Fibroblast of pulmonary artery (primary cell): Measurements from ENCODE around the gene HEXB.

Experiments
- DNase-seq: peaks from one replicate; pipeline ENCODE4 v3.0.0-alpha.2; 2010; ENCODE audit warnings: low read depth
- H3K4me3 ChIP-seq: replicated peaks from 2 replicates; pipeline ENCODE4 v1.5.1; 2011; ENCODE audit warnings: low read depth, mild to moderate bottlenecking, control low read depth, low read length, moderate library complexity
- TF ChIP-seq, protein P1 (sequence below): IDR thresholded peaks from 2 replicates; pipeline ENCODE4 v1.5.1; 2011; ENCODE audit warnings: mild to moderate bottlenecking, control low read depth, low read length, inconsistent platforms; ENCODE audit errors: missing control alignments

Gene HEXB

DNA sequence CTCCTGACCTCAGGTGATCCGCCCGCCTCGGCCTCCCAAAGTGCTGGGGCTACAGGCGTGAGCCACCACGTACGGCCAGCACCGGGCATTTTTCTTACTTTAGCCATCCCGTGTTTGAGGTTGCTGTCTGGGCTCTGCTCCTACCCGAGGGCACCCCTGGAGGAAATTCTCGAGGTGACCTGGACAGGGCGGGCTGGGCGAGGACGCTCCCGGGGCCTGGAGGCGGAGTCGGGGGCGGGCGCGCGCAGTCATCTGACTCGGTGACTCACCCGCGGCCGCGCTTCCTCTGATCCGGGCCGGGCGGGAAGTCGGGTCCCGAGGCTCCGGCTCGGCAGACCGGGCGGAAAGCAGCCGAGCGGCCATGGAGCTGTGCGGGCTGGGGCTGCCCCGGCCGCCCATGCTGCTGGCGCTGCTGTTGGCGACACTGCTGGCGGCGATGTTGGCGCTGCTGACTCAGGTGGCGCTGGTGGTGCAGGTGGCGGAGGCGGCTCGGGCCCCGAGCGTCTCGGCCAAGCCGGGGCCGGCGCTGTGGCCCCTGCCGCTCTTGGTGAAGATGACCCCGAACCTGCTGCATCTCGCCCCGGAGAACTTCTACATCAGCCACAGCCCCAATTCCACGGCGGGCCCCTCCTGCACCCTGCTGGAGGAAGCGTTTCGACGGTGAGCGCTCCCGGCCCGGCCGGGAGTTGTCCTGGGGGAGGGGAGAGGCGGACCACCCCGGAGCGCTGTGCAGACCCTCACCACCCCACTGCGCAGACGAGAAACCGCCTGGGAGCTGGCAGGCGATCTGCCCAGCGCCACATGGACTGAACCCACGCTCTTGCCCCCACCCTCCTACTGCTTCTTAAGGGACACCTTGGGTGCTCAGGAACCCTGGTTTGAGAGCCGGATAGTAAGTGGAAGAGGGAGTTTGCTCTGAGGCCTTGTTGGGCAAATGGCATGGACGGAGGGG lies at the start of gene HEXB:
Gene HEXB, plus strand, starts transcription at position 334 of the 952 bp plus-strand sequence. Its CDS starts 28 bp downstream, at position 362.
- peak; percentile 80 for DNase-seq
- H3K4me3 ChIP-seq: peak within 1 kb of the TSS; percentile 88
- TF ChIP-seq, protein P1, sequence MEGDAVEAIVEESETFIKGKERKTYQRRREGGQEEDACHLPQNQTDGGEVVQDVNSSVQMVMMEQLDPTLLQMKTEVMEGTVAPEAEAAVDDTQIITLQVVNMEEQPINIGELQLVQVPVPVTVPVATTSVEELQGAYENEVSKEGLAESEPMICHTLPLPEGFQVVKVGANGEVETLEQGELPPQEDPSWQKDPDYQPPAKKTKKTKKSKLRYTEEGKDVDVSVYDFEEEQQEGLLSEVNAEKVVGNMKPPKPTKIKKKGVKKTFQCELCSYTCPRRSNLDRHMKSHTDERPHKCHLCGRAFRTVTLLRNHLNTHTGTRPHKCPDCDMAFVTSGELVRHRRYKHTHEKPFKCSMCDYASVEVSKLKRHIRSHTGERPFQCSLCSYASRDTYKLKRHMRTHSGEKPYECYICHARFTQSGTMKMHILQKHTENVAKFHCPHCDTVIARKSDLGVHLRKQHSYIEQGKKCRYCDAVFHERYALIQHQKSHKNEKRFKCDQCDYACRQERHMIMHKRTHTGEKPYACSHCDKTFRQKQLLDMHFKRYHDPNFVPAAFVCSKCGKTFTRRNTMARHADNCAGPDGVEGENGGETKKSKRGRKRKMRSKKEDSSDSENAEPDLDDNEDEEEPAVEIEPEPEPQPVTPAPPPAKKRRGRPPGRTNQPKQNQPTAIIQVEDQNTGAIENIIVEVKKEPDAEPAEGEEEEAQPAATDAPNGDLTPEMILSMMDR: no peak

DNA sequence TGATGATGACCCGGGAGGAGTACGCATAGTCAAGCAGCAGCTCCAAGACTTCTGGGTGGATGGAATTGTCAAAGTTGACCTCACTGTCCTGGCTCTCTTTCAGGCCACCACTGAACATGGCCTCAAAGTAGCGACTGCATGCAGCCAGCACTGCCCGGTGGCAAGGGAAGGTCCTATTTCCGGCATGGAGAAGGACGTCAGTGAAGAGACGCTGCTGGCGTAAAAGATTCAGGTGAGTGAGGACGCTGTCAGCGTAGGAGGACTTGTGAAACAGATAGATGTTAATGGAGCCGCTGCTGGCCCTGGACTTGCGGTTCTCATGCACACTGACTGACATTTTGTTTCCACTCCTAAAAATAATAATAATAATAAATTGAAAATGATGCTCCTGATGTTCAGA lies 48.9 kb upstream of the HEXB start:
- TF ChIP-seq, protein P1: no peak
- DNase-seq: no peak

DNA sequence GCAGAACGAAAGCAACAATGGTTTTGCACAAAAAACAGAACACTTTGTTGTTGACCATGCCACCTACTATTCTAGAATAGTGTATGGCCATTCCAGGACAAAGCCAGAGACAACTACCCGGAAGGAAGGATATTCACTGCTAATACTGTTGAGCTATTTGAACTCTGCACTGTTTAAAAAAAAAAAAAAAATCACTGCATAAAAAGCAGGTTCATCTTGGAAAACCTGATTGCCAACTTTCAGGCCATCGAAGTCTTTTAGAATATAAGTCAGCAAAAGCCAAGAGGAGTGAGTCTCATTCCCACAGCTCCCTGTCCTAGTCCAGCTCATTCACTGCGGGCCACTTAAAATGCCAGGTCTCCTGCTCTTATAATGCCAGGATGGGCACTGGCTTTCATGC lies 48.5 kb upstream of the HEXB start:
- TF ChIP-seq, protein P1: no peak
- H3K4me3 ChIP-seq: no peak overlapping the region
- DNase-seq: no peak

More for the DNA sequence above, 48.9 kb upstream of the HEXB start:
- no peak overlapping the region for H3K4me3 ChIP-seq

DNA sequence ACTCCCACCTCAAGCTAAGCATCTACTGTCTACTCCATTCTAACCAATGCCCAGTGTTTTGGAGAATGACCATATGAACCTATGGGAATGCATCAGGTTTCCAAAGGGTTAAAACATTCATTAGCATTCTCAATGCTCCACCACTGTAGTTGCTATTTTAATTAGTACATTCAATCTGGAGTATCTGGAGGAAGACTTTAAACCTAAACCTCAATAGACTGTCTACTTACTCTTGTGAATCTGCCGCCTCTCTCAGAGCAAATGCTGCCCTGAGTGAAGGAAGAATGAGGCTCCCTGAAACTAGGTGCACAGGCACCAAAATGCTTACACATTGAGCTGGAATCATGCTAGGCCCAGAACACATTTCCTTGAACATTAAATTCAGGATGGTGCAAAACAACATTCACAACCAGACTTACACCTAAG lies 46.5 kb upstream of the HEXB start:
- H3K4me3 ChIP-seq: peak overlapping the region; percentile 93
- no peak for DNase-seq
- TF ChIP-seq, protein P1: no peak

DNA sequence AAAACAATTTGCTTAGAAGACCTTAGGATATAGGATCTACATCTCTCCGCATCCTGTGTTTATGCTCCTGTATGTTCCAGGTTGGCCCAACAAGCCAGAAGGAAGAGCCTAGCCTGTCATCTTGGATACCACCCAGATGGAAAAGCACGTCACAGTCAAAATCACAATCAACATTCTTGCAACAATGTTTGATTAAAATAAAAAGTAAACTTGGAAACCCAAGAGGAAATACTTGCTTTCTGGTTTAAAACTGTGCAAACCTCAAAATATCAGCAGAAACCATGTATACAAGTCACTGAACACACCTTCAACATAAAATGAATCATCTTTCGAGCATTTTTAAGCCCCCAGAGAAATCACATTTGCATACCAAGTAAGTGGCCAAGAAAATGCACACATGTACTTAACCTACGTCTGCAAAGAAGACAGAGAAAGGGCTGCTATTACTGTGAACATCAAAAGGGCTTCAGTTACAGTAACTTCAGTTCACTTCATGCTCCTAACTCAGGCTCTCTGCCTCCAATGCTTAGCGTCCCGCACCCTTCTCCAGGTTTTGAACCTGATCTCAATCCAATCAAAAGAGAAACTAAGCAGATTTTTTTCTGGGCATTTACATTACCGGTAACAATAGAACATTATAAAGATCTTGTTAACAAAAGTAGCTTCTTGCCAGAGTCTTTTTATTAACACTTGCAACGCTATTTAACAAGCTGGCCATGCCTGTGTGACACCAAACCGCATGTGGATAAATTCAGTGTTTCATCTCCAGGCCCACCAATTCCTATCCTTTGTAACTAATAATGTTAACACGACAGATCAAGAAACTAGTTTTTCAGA lies 45.8 kb upstream of the HEXB start:
- TF ChIP-seq, protein P1: no peak
- peak; percentile 62 for DNase-seq
- H3K4me3 ChIP-seq: peak overlapping the region; percentile 93

DNA sequence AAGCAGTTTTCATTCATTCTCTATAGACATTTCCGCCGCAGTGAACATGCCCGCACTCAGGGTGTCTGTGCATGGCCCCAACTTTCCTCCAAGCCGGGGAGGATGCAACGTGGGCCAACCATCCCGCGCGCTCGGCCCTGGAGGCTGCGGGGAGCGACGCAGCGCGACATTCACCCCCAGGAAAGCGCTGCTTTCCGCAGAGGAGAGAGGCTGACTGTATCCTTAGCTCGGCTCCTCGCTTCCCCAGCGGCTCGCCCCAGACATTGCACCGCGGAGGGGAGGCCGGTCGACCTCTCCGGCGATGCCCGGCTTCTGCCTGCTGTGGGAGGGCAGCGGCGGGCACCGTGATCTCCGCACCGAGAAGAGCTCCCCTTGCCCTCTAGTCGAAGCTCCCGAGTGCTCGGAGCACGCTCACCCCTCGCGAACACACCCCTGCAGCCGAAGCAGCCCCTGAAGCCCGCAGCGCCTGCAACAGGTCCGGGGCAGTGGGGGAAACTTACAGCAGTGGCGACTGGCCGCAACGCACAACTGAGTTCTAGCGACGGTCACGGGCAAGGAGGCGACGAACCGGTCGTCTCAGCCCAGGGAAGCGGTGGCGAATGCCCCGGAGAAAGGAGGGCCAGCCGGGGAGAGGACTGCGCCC lies 45.1 kb upstream of the HEXB start:
- TF ChIP-seq, protein P1: peak; percentile 25
- H3K4me3 ChIP-seq: peak overlapping the region; percentile 93
- peak; percentile 59 for DNase-seq
